HEK293 (cell line): ENCODE data around the gene KDR.

Experiments
- CTCF ChIP-seq: fragments of 450-650 bp; formaldehyde crosslinking; IDR thresholded peaks from 2 replicates; pipeline ENCODE4 v1.5.1; 2016; ENCODE audit warnings: missing biosample characterization, missing genetic modification characterization
- ELK4 ChIP-seq: IDR thresholded peaks from 2 replicates; pipeline ENCODE4 v1.6.1; 2011; ENCODE audit warnings: mild to moderate bottlenecking, low read depth, low read length, borderline replicate concordance
- OVOL3 ChIP-seq: fragments of 450-650 bp; formaldehyde crosslinking; IDR thresholded peaks from 2 replicates; pipeline ENCODE4 v1.5.1; 2016; ENCODE audit warnings: missing biosample characterization, missing genetic modification characterization
- PRDM10 ChIP-seq: fragments of 450-650 bp; formaldehyde crosslinking; IDR thresholded peaks from 2 replicates; pipeline ENCODE4 v1.5.1; 2016; ENCODE audit warnings: missing biosample characterization, missing genetic modification characterization
- REST ChIP-seq: fragments of 450-650 bp; formaldehyde crosslinking; IDR thresholded peaks from 2 replicates; pipeline ENCODE4 v1.5.1; 2016; ENCODE audit warnings: missing biosample characterization, missing genetic modification characterization
- ZNF48 ChIP-seq: fragments of 450-650 bp; formaldehyde crosslinking; IDR thresholded peaks from 2 replicates; pipeline ENCODE4 v1.5.1; 2016; ENCODE audit warnings: missing biosample characterization, missing genetic modification characterization
- ZNF677 ChIP-seq: fragments of 450-650 bp; IDR thresholded peaks from 2 replicates; pipeline ENCODE4 v1.5.0; 2018; ENCODE audit warnings: missing biosample characterization, mild to moderate bottlenecking, missing genetic modification characterization, moderate library complexity

GRCh38 chr4:55107054-55107453 is 18.3 kb downstream of the KDR start:
- TF ChIP-seq ZNF48 (tag by site-specific recombination) (no peak), CTCF (tag by site-specific recombination) (no peak), REST (tag by site-specific recombination) (no peak), PRDM10 (tag by site-specific recombination) (no peak), ZNF677 (no peak), OVOL3 (no peak), ELK4 (no peak)
